Suppressor macrophage treated with lipopolysaccharide for 1 hour (primary cell): ENCODE measurements around the gene UGT1A9.

Experiments
- DNase-seq, 3 donors: peaks; one replicate each; pipeline ENCODE4 v3.0.0-alpha.2; 2020 to 2022

The UGT1A9 gene

GRCh38 chr2:233764264-233764663 is 92.6 kb downstream of the UGT1A9 start:
- peak in 2 of 3 donors; percentile 17 to 22 for DNase-seq

GRCh38 chr2:233764761-233765160 is 93.1 kb downstream of the UGT1A9 start:
- DNase-seq, result no peak

- no peak for DNase-seq
These were observed 94.7 kb downstream of the UGT1A9 start for GRCh38 chr2:233766416-233766815.

DNA sequence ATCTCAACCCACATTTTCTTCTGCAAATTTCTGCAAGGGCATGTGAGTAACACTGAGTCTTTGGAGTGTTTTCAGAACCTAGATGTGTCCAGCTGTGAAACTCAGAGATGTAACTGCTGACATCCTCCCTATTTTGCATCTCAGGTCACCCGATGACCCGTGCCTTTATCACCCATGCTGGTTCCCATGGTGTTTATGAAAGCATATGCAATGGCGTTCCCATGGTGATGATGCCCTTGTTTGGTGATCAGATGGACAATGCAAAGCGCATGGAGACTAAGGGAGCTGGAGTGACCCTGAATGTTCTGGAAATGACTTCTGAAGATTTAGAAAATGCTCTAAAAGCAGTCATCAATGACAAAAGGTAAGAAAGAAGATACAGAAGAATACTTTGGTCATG is 96.4 kb downstream of the UGT1A9 start:
- no peak for DNase-seq

DNA sequence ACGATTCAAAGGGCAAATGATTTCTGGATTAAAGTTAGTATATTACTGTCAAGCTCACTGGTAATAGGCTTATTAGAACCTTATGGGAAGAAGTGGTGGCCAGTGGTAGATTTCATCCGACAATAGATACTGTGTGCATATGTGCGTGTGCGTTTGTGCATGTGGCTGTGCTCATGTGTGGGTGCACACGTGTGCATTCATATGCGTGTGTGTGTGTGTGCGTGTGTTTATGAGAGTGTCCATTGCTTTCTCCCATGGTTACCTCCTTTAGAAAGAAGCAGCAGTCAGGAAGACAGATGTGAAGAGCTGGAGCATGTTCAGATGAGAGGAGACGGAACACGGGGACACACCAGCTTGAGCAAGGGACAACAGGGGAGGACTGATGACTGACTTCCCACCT is 97.6 kb downstream of the UGT1A9 start:
- DNase-seq, result no peak

GRCh38 chr2:233772153-233772552 is 100.5 kb downstream of the UGT1A9 start:
- no peak for DNase-seq

- no peak for DNase-seq
These were observed 100.9 kb downstream of the UGT1A9 start for GRCh38 chr2:233772583-233772982.

- no peak for DNase-seq
These were observed 102.2 kb downstream of the UGT1A9 start for GRCh38 chr2:233773854-233774253.

DNA sequence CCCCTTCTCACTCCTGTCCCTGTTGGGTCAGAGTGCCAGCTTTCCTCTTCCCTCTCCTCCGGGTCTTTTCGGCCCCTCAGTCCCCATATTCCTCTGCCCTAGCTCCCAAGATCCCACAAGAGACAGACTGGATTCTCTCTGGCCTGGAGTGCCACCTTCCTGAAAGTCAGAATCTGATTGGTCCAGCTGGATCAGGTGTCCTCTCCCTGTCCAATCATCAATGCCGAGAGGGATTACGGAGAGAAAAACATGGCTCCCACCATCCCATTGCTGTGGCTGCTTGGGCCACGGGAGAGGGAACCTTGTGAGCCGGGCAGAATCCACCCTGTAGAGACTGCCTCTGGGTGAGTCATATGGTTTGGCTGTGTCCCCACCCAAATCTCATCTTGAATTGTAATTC is 103.7 kb downstream of the UGT1A9 start:
- no peak for DNase-seq

GRCh38 chr2:233778030-233778429 is 106.3 kb downstream of the UGT1A9 start, which contains the start of gene MROH2A:
TSS of gene MROH2A (plus strand) at chr2:233778330. CDS start at chr2:233779359, 1,029 bp downstream.
- no peak for DNase-seq

- no peak for DNase-seq
These were observed 108.0 kb downstream of the UGT1A9 start for GRCh38 chr2:233779722-233780121.

DNA sequence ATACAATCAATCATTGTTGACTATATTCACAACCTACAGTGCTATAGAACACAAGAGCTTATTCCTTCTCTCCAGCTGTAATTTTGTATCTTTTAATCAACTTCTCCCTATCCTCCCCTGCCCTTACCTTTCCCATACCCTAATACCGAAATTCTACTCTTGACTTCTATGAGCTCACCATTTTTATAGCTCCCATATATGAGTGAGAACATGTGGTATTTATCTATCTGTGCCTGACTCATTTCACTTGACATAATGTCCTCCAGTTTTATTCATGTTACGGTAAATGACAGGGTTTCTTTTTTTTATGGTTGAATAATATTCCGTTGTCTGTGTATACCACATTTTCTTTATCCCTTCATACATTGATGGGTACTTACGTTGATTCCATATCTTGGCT is 109.1 kb downstream of the UGT1A9 start:
- DNase-seq, result no peak

DNA sequence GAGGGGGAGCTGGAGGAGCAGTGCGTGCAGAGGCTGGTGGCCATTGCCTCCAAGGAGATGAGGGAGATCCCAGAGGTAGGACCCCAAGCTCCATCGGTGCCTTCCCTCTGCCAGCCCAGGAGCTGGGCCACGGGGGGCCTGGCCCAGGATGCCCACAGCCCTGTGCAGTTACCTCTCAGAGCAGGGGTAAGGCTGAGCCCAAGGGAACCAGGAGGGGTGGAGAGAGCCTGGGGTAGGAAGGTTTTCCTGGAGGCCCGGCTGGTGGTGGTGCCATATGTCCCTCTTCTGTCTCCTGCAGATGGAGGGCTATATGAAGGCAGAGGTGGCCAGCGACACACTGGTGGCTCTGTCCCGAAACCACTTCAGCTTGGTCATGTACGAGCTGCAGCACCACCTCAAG is 117.9 kb downstream of the UGT1A9 start:
- no peak for DNase-seq

- DNase-seq, result no peak
These were observed 119.6 kb downstream of the UGT1A9 start for GRCh38 chr2:233791151-233791882.

- no peak for DNase-seq
These were observed 120.2 kb downstream of the UGT1A9 start for GRCh38 chr2:233791883-233792329.

GRCh38 chr2:233792720-233793119 is 121.0 kb downstream of the UGT1A9 start:
- DNase-seq, result no peak

DNA sequence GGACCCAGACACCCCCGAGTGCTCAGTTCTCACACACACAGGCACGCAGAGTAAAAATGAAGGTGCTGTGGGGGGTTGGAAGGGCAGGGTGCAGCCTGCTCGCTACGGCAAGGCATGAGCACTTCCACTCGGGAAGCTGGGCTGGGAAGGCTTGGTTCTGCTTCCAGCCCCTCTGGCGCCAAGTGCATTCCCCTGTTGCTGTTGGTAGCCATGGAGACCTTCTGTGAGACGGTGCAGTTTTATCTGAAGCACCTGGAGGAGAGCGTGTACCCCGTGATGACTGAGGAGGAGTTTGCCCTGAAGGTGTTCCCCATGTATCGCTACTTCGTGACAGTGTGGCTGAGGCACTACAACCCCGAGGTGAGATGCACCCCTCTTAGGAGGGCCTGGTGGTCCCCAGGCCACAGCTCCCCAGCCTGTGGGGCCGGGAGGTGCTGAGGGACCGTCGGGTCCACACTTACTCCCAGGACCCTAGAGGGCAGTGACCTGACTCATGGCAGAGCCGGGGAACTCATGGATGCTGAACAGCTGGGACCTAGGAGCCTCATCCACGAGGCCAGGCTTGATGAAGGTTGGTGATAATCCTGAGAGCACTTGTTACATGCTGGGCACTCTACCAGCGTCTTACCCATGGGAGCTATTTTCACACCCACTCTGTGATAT is 121.9 kb downstream of the UGT1A9 start:
- no peak for DNase-seq

DNA sequence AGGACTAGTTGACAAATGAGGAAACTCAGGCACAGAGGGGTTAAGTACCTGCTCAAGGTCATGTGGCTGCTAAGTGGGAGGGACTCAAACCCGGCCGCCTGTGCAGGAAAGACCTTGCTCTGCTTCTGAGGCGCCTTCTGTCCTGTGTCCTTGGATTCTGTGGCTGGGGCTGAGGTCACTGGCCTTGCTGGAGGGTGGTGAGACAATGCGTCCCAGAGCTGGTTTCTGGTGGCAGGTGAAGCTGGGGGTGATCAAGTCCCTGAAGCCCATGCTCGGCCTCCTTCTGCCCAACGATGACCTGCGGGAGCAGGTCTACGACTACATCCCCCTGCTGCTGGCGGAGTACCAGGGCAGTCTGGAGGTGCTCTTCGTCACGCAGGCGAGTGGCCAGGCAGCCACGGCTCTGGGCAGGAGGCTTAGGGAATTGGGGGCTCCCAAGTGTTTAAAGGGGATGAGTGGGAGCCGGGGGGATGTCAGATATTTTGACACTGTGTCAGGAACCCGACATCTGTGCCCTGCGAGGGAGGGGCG is 122.5 kb downstream of the UGT1A9 start:
- DNase-seq, result no peak

DNA sequence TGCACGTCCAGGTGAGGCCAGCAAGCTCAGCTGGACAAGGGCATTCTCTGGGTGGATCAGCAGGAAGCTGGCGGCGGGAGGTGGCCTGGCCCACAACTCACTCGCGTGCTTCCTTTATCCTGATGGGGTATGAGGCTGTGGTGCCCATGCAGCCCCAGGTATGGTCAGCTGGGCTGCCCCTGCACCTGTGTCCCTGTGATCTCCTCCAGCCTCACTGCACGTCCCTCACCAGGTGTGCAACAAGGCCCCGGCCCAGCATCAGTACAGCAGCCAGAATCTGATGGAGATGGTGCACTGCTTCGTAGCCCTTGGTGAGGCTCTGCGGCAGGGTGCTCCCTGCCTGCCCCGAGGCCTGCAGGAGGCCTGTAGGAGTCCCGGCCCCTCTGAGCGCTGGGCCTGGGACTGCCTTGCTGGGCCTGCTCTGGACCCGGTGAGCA is 124.1 kb downstream of the UGT1A9 start:
- no peak for DNase-seq

DNA sequence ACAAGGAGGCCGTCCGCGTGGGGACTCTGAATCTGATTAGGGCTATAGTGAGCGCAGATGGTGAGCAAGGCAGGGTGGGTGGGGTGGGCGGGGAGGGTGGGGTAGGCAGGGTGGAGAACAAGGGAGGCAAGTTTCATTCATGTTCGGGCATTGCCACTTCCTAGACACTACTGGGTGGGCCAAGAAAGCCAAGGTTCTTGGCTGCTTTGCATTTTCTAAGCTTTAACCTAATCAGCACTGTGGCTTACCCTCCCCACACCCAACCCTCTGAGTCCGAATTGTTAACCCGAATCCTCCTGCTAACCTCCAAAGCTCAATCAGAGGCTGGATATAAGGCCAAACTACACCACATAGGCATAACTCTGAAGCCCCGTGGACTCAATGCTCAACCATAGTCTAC is 124.6 kb downstream of the UGT1A9 start:
- DNase-seq, result no peak

DNA sequence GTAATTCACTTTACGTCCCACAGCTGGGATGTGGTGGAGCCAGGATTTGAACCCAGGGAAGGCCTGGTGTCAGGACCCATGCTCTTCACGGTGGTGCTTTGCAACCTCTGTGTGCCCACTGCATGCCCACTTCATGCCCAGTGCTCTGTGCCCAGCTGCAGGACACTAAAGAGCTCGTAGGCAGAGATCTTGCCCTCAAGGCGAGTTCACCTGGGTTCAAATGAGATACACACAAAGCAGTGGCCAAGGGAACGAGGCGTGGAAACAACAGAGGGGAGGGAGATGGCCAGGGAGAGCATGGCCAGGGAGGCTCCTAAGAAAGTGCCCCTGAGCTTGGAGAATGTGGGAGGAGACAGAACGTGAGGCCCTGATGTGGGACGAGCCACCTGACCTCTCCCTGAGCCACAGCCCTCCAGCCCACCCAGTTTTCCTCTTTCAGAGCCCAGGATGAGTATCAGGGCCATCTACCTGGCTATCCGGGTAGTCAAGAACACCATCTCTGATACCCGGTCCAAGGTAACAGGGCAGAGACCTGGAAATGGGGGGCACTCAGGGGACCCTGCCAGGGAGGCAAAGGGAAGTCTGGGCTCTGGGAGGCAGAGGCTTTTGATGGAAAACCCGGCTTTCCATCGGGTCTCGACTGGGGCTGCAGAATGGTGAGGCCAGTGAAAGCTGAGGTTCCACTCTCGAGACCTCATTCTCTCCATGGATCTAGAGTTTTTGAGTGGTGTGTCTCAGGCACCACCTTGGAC is 126.8 kb downstream of the UGT1A9 start:
- DNase-seq, result no peak

DNA sequence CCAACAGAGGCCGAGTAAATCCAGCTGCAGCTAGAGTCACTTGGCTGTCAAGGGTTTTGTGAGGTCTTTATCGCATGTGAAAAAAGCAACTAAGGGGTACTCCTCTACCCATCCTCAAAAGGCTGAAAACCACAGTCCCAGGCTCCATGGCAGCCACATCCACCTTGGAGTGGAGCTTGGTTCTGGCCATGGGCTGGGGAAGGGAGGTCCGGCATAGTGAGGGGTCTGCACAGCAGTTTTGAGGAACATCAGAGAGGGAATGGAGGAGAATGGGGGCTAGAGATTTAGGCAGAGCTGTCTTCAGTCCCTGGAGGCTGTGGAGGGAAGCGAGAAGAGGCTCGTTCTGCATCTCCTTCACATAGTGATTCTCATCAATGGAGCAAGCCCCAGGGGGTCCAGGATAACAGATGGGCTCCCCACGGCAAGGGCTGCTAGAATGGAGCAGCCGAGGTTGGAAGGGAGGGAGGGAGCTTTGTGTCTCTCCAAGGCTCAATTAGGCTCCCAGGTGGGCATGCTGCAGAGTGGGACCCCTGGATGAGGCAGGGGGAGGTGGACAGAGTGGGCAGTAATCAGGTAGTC is 127.5 kb downstream of the UGT1A9 start:
- no peak for DNase-seq

DNA sequence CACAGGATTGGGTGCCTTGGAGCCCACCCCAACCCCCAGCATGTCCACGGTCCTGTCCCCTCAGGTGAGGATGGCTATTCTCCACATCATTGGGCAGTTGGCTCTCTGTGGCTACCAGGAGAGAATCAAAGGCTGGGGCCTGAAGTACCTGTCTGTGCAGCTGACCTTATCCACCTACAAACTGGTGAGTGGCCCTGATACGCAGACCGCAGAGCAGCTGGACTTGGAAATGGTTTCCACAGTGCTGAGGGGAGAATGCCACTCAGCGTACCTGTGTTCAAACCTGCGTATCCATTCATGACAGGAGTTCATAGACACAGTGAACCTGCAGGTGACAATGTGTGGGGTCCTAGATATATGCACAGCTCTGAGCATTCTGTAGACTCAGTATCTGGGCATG is 128.0 kb downstream of the UGT1A9 start:
- DNase-seq, result no peak
